Kidney epithelial cell (primary cell): ENCODE data around the gene TAAR6. TPM values are rescaled to one million over a fixed set of nuclear protein-coding genes. Genes with fewer than 3 reads are reported as not detected.
"Not testable (repeated sequence)": the region's sequence is repeated elsewhere in the genome, so short reads cannot be mapped to it uniquely, and the experiment has no call there.

Experiments used
- DNase-seq: peaks from one replicate; pipeline ENCODE4 v3.0.0-alpha.2; 2010; ENCODE audit warnings: low read depth
- H3K27me3 ChIP-seq: 2 replicates; pipeline ENCODE4 v1.6.0; 2011; ENCODE audit warnings: low read length; ENCODE audit not compliant: control insufficient read depth, insufficient read depth
- H3K36me3 ChIP-seq: 2 replicates; pipeline ENCODE4 v1.5.1; 2011; ENCODE audit warnings: low read length; ENCODE audit not compliant: control insufficient read depth, insufficient read depth
- H3K4me3 ChIP-seq: 2 replicates; pipeline ENCODE4 v1.5.1; 2011; ENCODE audit warnings: low read depth, mild to moderate bottlenecking, control low read depth, low read length
- total RNA-seq: library from RNA; depleted of rRNA; stranded (reverse); fragments of >200 nt; gene quantifications from 2 replicates; pipeline ENCODE4 v1.2.3, GENCODE V29; 2015
- TF ChIP-seq, protein P1 (sequence below): IDR thresholded peaks from 2 replicates; pipeline ENCODE4 v1.5.1; 2011; ENCODE audit warnings: mild to moderate bottlenecking, moderate library complexity, low read length, control low read depth, inconsistent platforms; ENCODE audit not compliant: insufficient read depth, poor library complexity, severe bottlenecking

The TAAR6 gene
- total RNA-seq, 1 donor from 2014 or later: not detected

DNA sequence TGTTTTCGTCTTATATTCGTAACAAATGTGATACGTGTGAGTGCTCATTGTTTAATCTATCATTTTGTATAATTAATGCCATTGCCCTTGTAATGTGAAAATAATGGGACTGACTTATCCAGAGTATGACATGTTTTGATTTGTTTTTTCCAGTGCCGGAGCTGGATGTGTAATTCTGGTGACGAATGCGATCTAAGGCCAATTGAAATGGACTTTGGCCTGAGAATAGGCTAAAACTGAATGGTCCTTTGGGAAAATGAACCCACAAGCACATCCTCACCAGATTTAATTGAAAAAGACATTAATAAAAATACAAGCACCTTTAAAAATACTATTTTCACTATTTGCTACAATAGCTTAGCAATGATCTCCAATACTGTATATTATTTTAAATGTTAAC, 26.1 kb downstream of the TAAR6 start:
- Histone ChIP-seq H3K4me3 (no peak overlapping the region), H3K27me3 (no peaks in the 10 kb centered on the region), H3K36me3 (no peaks in the 10 kb centered on the region)
- DNase-seq: no peak
- TF ChIP-seq, protein P1, sequence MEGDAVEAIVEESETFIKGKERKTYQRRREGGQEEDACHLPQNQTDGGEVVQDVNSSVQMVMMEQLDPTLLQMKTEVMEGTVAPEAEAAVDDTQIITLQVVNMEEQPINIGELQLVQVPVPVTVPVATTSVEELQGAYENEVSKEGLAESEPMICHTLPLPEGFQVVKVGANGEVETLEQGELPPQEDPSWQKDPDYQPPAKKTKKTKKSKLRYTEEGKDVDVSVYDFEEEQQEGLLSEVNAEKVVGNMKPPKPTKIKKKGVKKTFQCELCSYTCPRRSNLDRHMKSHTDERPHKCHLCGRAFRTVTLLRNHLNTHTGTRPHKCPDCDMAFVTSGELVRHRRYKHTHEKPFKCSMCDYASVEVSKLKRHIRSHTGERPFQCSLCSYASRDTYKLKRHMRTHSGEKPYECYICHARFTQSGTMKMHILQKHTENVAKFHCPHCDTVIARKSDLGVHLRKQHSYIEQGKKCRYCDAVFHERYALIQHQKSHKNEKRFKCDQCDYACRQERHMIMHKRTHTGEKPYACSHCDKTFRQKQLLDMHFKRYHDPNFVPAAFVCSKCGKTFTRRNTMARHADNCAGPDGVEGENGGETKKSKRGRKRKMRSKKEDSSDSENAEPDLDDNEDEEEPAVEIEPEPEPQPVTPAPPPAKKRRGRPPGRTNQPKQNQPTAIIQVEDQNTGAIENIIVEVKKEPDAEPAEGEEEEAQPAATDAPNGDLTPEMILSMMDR: no peak

DNA sequence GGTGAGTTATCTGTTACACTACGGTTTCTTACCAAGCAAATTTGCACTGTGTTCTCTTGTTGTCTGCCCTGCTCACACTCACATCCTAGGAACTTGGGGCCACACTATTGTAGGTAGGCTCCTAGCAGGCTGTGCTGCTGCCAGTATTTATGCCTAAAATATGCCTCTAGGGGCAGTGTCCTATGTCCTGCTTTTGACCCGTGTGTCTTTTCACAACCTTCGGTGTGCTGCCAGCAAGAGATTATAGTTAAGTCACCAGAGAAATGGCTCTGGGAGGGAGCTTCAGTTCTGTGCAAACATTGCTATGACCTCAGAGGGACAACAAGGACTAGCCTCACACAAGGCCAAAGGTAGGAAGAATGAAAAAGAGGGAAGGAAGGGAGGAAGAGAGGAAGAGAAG, 28.4 kb downstream of the TAAR6 start:
- no peak overlapping the region for H3K4me3 ChIP-seq
- no peaks in the 10 kb centered on the region for H3K36me3 ChIP-seq
- no peak for DNase-seq
- TF ChIP-seq, protein P1: peak; percentile 34
- no peaks in the 10 kb centered on the region for H3K27me3 ChIP-seq

DNA sequence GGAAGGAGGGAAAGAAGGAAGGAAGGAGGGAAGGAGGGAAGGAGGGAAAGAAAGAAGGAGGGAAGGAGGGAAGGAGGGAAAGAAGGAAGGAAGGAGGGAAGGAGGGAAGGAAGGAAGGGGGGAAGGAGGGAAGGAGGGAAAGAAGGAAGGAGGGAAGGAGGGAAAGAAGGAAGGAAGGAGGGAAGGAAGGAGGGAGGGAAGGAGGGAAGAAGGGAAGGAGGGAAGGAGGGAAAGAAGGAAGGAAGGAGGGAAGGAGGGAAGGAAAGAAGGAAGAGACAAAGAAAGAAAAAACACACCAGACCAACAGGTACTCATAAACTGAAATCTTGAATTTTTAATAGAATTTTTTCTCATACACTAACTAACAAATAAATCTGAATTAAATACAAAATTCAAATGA, 30.8 kb downstream of the TAAR6 start:
- not testable (repeated sequence) for DNase-seq, H3K27me3 ChIP-seq, H3K4me3 ChIP-seq, H3K36me3 ChIP-seq

DNA sequence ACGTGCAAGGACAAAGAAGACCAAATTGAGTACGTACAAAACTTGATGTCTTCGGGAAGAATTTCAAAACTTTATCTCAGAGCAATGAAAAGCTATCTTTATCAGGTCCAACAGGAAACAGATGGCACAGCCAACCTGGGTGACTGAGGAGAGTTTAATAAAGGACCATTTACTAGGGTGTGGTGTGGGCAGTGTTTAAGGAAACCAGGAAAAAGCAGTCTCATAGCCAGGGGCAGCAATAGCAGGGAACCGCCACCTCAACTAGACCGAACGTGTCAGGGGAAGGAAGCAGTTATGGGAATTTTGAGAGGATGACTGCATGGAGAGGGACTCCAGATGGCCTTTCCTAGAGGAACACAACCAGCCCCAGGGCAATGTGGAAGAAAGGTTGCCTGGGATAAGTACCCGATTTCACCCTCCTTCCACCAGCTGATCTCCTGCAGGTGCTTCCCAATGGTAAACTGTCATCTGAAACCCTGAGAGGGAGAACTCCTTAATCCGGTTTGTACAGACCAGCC, 34.6 kb downstream of the TAAR6 start:
- no peaks in the 10 kb centered on the region for H3K36me3 ChIP-seq
- no peak for DNase-seq
- TF ChIP-seq, protein P1: no peak
- no peaks in the 10 kb centered on the region for H3K27me3 ChIP-seq
- H3K4me3 ChIP-seq: no peak overlapping the region

DNA sequence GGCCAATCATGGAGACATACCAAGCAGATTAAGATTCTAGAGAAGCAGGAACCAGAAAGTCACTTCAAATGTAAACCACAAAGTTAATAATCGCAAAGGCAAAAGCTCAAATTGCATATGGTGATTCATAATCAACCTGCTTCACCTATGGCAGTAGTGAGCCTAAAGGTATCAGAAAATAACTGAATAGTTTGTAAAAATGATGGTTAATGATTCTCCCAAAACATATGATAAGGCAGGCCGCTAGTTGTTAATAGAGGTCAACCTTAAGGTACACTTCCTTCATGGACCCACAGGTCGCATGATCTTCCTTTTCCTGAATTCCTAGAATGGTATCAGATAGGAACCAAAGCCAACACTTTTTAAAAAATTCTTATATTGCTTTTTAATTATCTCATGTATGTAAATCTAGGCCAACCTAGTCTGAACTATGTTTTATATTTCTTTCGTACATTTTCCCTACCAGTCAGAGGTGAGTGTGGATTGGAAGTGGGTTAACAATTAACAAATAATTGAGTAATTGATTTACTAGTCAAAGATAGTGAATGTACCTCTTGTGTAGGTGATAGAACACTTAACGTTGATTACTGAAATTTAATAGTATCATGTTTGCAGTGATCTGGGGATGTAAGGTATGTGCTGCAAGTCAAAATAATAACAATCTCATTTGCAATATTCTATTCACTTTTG, 37.6 kb downstream of the TAAR6 start:
- H3K36me3 ChIP-seq: no peaks in the 10 kb centered on the region
- H3K27me3 ChIP-seq: no peaks in the 10 kb centered on the region
- TF ChIP-seq, protein P1: no peak
- H3K4me3 ChIP-seq: no peak overlapping the region
- peak; percentile 54 for DNase-seq

DNA sequence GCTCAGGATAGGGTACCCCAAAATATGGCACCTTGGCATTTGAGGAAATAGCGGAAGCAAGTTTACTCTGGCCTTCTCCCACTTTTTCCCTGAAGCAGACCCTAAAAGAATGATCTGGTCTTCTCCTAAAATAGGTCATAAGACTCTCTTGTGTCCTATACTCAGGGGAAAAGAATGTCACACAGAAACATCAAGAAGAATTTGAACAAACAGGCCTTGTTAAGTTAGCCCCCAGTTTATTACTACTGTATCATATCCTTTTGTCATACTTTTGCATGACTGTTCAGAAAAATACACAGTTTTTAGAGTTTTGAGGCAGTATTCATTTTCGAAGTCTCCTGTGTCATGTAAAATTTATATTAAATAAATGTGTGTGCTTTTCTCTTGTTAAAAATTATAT, 41.5 kb downstream of the TAAR6 start:
- no peaks in the 10 kb centered on the region for H3K36me3 ChIP-seq
- H3K4me3 ChIP-seq: no peak overlapping the region
- H3K27me3 ChIP-seq: no peaks in the 10 kb centered on the region
- no peak for DNase-seq
- TF ChIP-seq, protein P1: no peak
